ENCODE measurements around the gene FAF1.
"Not testable (repeated sequence)": the region's sequence is repeated elsewhere in the genome, so short reads cannot be mapped to it uniquely, and the experiment has no call there.

DNA sequence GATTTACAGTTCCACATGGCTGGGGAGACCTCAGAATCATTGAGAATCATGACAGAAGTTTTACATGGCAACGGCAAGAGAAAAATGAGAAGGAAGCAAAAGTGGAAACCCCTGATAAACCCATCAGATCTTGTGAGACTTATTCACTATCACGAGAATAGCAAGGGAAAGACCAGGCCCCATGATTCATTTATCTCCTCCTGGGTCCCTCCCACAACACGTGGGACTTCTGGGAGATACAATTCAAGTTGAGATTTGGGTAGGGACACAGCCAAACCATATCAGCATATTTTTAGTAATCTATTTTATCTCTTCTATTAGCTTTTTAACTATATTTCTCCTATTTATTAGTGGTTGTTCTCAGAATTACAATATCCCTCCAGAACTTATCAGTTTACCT lies 26.3 kb downstream of the FAF1 start:
- TF ChIP-seq, protein P1, sequence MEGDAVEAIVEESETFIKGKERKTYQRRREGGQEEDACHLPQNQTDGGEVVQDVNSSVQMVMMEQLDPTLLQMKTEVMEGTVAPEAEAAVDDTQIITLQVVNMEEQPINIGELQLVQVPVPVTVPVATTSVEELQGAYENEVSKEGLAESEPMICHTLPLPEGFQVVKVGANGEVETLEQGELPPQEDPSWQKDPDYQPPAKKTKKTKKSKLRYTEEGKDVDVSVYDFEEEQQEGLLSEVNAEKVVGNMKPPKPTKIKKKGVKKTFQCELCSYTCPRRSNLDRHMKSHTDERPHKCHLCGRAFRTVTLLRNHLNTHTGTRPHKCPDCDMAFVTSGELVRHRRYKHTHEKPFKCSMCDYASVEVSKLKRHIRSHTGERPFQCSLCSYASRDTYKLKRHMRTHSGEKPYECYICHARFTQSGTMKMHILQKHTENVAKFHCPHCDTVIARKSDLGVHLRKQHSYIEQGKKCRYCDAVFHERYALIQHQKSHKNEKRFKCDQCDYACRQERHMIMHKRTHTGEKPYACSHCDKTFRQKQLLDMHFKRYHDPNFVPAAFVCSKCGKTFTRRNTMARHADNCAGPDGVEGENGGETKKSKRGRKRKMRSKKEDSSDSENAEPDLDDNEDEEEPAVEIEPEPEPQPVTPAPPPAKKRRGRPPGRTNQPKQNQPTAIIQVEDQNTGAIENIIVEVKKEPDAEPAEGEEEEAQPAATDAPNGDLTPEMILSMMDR (conservative IDR thresholded peaks at IDR 0.05; ENCODE audit: low read depth, low read length), result not testable (repeated sequence)
- TF ChIP-seq EZH2phosphoT487 (IDR thresholded peaks at IDR 0.05; ENCODE audit: borderline replicate concordance, low read length); EZH2 (IDR thresholded peaks at IDR 0.05; ENCODE audit: low read length, unreplicated experiment): not testable (repeated sequence)

Measured in PC-3 (cell line).